Adrenal gland (tissue), 12 donors: ENCODE measurements around the gene PLEKHA7. TPM values are rescaled to one million over a fixed set of nuclear protein-coding genes. Genes with fewer than 3 reads are reported as not detected.

Experiments used
- DNase-seq, 7 donors: peaks; one replicate each; pipeline ENCODE4 v3.0.0-alpha.2; 2019 to 2020
- H3K27ac ChIP-seq, 5 donors: fragments of 200-600 bp; sonication (generic) in 4 of 5; 1 replicate in 3 of 5; 2 replicates in 2 of 5; pipeline versions ENCODE4 v1.5.1 to v1.8.0; 2016 to 2020; ENCODE audit warnings: mild to moderate bottlenecking in 1 of 5
- H3K27me3 ChIP-seq: fragments of 200-600 bp; 2 replicates; pipeline ENCODE4 v1.8.0; 2021
- H3K36me3 ChIP-seq, 2 donors: fragments of 200-600 bp; replicated peaks in 1 of 2; 1 replicate in 1 of 2; 2 replicates in 1 of 2; pipeline versions ENCODE4 v1.5.1 to v1.8.0; 2018 to 2022
- H3K4me1 ChIP-seq, 2 donors: fragments of 200-600 bp; replicated peaks in 1 of 2; 1 replicate in 1 of 2; 2 replicates in 1 of 2; pipeline versions ENCODE4 v1.5.1 to v1.8.0; 2018 to 2021
- H3K4me3 ChIP-seq, 4 donors: fragments of 200-600 bp; sonication (generic) in 3 of 4; one replicate each; pipeline ENCODE4 v1.5.1; 2016 to 2018
- H3K9me3 ChIP-seq, 3 donors: fragments of 200-600 bp; sonication (generic) in 1 of 3; replicated peaks in 1 of 3; 1 replicate in 2 of 3; 2 replicates in 1 of 3; pipeline versions ENCODE4 v1.5.1 to v1.8.0; 2016 to 2021
- POLR2A ChIP-seq, 2 donors: fragments of 450-650 bp; IDR thresholded peaks; one replicate each; pipeline ENCODE4 v1.6.1; 2017; ENCODE audit warnings: antibody characterized with exemption in 2 of 2, mild to moderate bottlenecking in 2 of 2, moderate library complexity in 1 of 2
- WGBS, 4 donors: extraction: QIAGEN DNeasy Blood & Tissue Kit in 2 of 4; methylation state at CpG; one replicate each; pipeline versions ENCODE4 v1.1.5 to v1.1.7; 2013 to 2017; 5-methylcytosine and 5-hydroxymethylcytosine counted together
- intact Hi-C, 2 donors: fragments of 100-400 bp; cut with DNase I; formaldehyde crosslinking; loops; one replicate each; pipeline versions ENCODE4 v1.14.1 to v1.15.0; 2022 to 2023
- polyA plus RNA-seq, 3 donors: library from polyadenylated mRNA; stranded (reverse); fragments of 200-250 nt in 2 of 3; fragments of 350-450 nt in 1 of 3; fragmentation: Illumina TruSeq in 1 of 3; extraction: RNeasy Lipid Tissue Mini Kit (QIAGEN cat#74804) in 1 of 3; gene quantifications; one replicate each; pipeline ENCODE4 v1.2.3, GENCODE V29; 2013 to 2014
- total RNA-seq, 9 donors: library from RNA; depleted of rRNA in 4 of 9; stranded (reverse); fragments of >200 nt in 4 of 9; fragments of 120-200 nt in 1 of 9; fragmentation: NEBNext Ultra II Directional in 1 of 9; extraction: Animal tissue kit (Norgen Biotek cat#: 25700) in 1 of 9; gene quantifications; one replicate each; pipeline versions ENCODE4 v1.1.0 to v1.2.4, GENCODE V29; 2013 to 2023
- TF ChIP-seq, protein P1 (sequence below), 6 experiments: fragments of 450-650 bp in 4 of 6; fragments of 200-600 bp in 2 of 6; sonication (generic) in 1 of 6; IDR thresholded peaks; 1 replicate in 5 of 6; 2 replicates in 1 of 6; pipeline versions ENCODE4 v1.5.1 to v1.8.0; 2016 to 2021; ENCODE audit warnings: antibody characterized with exemption in 6 of 6, mild to moderate bottlenecking in 2 of 6, moderate library complexity in 1 of 6
- donor health status: healthy with polysubstance abuse.
- donor health status: Bipolar disorder and iron deficiency.
- donor health status: DM: yes; HTN: yes; CAD: no.
- donor health status: DM: no; HTN: no; CAD: no.
- donor health status: DM: no; HTN: no; CAD: no.
- donor health status: DM: yes; HTN: yes; CAD: no.

PLEKHA7 gene
- total and polyA plus RNA-seq, 12 donors: 0.54 to 23.7 (median 2.7) TPM

DNA sequence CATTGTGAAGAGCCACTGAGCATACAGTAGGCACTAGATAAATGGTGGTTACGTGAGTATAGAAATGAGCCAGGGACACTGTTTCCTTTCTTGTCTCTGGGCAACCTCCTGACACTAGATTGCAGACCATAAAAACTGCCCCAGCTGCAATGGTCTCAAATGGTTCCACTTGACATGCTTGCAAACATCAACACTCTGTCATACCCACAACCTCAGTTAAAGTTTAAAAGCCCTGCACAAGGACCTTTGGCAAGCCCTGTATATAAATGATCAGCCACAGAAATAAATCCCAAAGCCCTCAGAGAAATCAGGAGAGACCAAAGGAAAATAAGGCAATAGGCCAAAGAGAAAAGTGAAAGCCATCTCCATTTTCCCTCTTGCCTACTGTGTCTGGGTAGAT lies 20.7 kb downstream of the PLEKHA7 start:
- no peak for DNase-seq
- no peak overlapping the region for H3K4me3 ChIP-seq
- WGBS, 4 donors: 67 to 92% (median 89%) methylated on average over 1 of the region's 1 CpG
- H3K9me3 ChIP-seq: no peaks in the 10 kb centered on the region
- no peak overlapping the region for H3K27ac ChIP-seq
- intact Hi-C loops: no loop called here
- H3K36me3 ChIP-seq: no peaks in the 10 kb centered on the region
- H3K4me1 ChIP-seq: no peaks in the 10 kb centered on the region
- TF ChIP-seq, protein P1, sequence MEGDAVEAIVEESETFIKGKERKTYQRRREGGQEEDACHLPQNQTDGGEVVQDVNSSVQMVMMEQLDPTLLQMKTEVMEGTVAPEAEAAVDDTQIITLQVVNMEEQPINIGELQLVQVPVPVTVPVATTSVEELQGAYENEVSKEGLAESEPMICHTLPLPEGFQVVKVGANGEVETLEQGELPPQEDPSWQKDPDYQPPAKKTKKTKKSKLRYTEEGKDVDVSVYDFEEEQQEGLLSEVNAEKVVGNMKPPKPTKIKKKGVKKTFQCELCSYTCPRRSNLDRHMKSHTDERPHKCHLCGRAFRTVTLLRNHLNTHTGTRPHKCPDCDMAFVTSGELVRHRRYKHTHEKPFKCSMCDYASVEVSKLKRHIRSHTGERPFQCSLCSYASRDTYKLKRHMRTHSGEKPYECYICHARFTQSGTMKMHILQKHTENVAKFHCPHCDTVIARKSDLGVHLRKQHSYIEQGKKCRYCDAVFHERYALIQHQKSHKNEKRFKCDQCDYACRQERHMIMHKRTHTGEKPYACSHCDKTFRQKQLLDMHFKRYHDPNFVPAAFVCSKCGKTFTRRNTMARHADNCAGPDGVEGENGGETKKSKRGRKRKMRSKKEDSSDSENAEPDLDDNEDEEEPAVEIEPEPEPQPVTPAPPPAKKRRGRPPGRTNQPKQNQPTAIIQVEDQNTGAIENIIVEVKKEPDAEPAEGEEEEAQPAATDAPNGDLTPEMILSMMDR (IDR thresholded peaks at IDR 0.05): no peak
- TF ChIP-seq POLR2A (IDR thresholded peaks at IDR 0.05): no peak
- H3K27me3 ChIP-seq: no peaks in the 10 kb centered on the region

DNA sequence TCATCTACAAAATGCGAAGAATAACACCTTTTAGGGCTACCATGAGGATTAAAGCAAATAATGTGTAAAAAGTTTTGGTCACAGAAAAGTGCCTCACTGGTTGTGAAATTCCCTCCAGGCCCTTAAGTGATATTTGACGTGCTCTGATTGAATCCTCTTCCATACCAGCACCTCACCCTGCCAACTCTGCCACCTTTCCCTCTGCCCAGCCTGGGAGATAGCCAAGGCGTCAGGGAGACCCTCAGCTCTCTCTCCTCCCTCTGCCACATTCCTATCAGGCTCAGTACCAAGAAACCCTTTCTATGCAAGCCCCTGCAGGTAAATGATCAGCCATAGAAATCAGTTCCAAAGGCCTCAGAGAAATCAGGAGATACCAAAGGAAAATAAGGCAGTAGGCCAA lies 21.4 kb downstream of the PLEKHA7 start:
- H3K27me3 ChIP-seq: no peaks in the 10 kb centered on the region
- no peaks in the 10 kb centered on the region for H3K9me3 ChIP-seq
- DNase-seq: no peak
- no peak overlapping the region for H3K27ac ChIP-seq
- intact Hi-C loops: no loop called here
- H3K4me1 ChIP-seq: no peaks in the 10 kb centered on the region
- no peak overlapping the region for H3K4me3 ChIP-seq
- WGBS, 4 donors: 89 to 94% (median 93%) methylated on average over 3 of the region's 3 CpGs
- TF ChIP-seq, protein P1 (IDR thresholded peaks at IDR 0.05): no peak
- no peak for TF ChIP-seq POLR2A (IDR thresholded peaks at IDR 0.05)
- H3K36me3 ChIP-seq: no peaks in the 10 kb centered on the region

DNA sequence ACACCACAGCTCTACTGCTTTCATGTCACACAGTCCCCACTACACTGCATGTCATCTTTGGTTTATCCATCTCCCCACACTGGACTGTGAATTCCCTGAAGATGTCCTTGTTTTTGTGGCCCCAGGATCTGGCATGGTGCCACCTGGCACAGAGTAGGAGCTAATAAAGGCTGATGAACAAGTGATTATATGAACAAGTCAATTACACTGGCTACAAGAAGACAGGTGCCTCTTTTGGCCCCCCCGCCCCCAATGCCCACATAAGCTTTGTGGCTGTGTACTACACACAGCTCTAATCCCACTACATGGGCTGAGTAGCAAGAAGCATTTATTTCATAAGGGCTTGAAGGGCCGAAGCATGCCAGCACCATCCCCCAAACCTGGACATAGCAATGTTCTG lies 24.7 kb downstream of the PLEKHA7 start:
- 88 to 93% (median 90%) methylated on average over 2 of the region's 2 CpGs for WGBS, 4 donors
- intact Hi-C loops: no loop called here
- no peak overlapping the region for H3K27ac ChIP-seq
- DNase-seq: peak in 1 of 7 donors; percentile 55
- H3K4me1 ChIP-seq: peaks cover 7 to 11% of the 10 kb centered on the region in 2 donors
- no peaks in the 10 kb centered on the region for H3K36me3 ChIP-seq
- no peaks in the 10 kb centered on the region for H3K9me3 ChIP-seq
- TF ChIP-seq POLR2A (IDR thresholded peaks at IDR 0.05): no peak
- TF ChIP-seq, protein P1 (IDR thresholded peaks at IDR 0.05): no peak
- H3K4me3 ChIP-seq: no peak overlapping the region
- no peaks in the 10 kb centered on the region for H3K27me3 ChIP-seq

DNA sequence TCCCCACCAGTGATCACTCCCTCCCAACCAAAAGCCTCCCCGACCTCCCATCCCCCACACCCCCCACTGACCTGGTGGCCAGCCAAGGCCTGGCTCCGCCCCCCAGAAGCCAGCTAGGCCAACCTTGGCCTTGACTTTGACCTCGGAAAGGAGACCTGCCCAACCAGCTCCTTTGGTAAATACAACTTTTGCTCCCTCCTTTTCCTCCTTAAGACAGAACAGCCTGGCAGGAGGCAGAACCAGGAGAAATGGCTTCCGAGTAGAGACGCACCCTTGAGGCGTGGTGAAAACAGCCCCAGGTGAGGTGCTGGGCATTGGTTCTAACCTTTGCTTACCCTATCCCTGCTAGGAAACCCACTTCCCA lies 27.0 kb downstream of the PLEKHA7 start:
- Histone ChIP-seq H3K27ac (no peak overlapping the region), H3K4me3 (no peak overlapping the region), H3K36me3 (no peaks in the 10 kb centered on the region), H3K9me3 (no peaks in the 10 kb centered on the region), H3K27me3 (no peaks in the 10 kb centered on the region), H3K4me1 (peaks cover 7 to 11% of the 10 kb centered on the region in 2 donors)
- TF ChIP-seq, protein P1 (IDR thresholded peaks at IDR 0.05): no peak
- intact Hi-C loops: no loop called here
- DNase-seq: peak in 3 of 7 donors; percentile 13 to 20 (median 18)
- WGBS, 4 donors: 55 to 70% (median 67%) methylated on average over 5 to 6 of the region's 6 CpGs
